ENCODE results near the gene RAB40C. TPM values are rescaled to one million over a fixed set of nuclear protein-coding genes. Genes with fewer than 3 reads are reported as not detected.
"Not testable (repeated sequence)": the region's sequence is repeated elsewhere in the genome, so short reads cannot be mapped to it uniquely, and the experiment has no call there.

Gene RAB40C
- total RNA-seq, 2 experiments from 2014 or later: 6.3 to 7.3 TPM

DNA sequence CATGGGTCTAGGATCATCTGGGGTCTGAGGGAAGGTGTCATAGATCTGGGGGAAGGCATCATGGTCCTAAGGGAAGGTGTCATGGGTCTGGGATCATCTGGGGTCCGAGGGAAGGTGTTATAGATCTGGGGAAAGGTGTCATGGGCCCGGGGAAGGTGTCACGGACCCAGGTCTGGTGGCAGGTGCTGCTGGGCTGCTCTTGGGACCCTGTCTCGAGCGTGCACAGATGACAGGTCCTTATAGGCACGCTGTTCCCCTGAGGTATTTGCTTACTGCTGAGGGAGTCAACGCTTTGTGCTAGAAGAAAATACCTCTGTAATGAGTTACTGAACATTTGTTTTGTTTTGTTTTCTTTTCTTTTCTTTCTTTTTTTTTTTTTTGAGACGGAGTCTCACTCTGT is 1.4 kb downstream of the RAB40C start:
- DNase-seq: no peak
- Mint-ChIP-seq H3K36me3 (ENCODE audit: low read depth) (peaks cover 3% of the 10 kb centered on the region), H3K27ac (no peak overlapping the region), H3K27me3 (ENCODE audit: low read depth) (no peaks in the 10 kb centered on the region), H3K9me3 (no peaks in the 10 kb centered on the region), H3K4me3 (peak overlapping the region; percentile 77), H3K4me1 (ENCODE audit: low read depth) (peaks cover 31% of the 10 kb centered on the region)
- intact Hi-C loops (cut with micrococcal nuclease): no loop called here
- CTCF ChIA-PET: interaction anchor here (0.8 kb wide), 1 partner anchor 32 kb away, joined by 3 read pairs; no protein-coding TSS in a partner anchor

GRCh38 chr16:591892-592517 is 2.1 kb downstream of the RAB40C start:
- intact Hi-C loops (cut with micrococcal nuclease): no loop called here
- Mint-ChIP-seq H3K36me3 (ENCODE audit: low read depth) (peaks cover 3% of the 10 kb centered on the region), H3K9me3 (no peaks in the 10 kb centered on the region), H3K27me3 (ENCODE audit: low read depth) (no peaks in the 10 kb centered on the region), H3K27ac (no peak overlapping the region), H3K4me3 (no peak overlapping the region), H3K4me1 (ENCODE audit: low read depth) (peaks cover 31% of the 10 kb centered on the region)
- CTCF ChIA-PET: no interaction called here
- no peak for DNase-seq

GRCh38 chr16:592518-593306 is 2.8 kb downstream of the RAB40C start:
- intact Hi-C loops (cut with micrococcal nuclease): no loop called here
- no peak overlapping the region for H3K27ac Mint-ChIP-seq
- peaks cover 26% of the 10 kb centered on the region for H3K4me1 Mint-ChIP-seq (ENCODE audit: low read depth)
- H3K9me3 Mint-ChIP-seq: no peaks in the 10 kb centered on the region
- no peak for DNase-seq
- H3K27me3 Mint-ChIP-seq (ENCODE audit: low read depth): no peaks in the 10 kb centered on the region
- peaks cover 1% of the 10 kb centered on the region for H3K36me3 Mint-ChIP-seq (ENCODE audit: low read depth)
- no peak overlapping the region for H3K4me3 Mint-ChIP-seq
- CTCF ChIA-PET: no interaction called here

- CTCF ChIA-PET: no interaction called here
- DNase-seq: no peak
- H3K4me1 Mint-ChIP-seq (ENCODE audit: low read depth): peaks cover 22% of the 10 kb centered on the region
- intact Hi-C loops (cut with micrococcal nuclease): no loop called here
- no peak overlapping the region for H3K4me3 Mint-ChIP-seq
- H3K36me3 Mint-ChIP-seq (ENCODE audit: low read depth): peaks cover under 1% of the 10 kb centered on the region
- no peaks in the 10 kb centered on the region for H3K9me3 Mint-ChIP-seq
- H3K27ac Mint-ChIP-seq: no peak overlapping the region
- no peaks in the 10 kb centered on the region for H3K27me3 Mint-ChIP-seq (ENCODE audit: low read depth)
These were observed 3.5 kb downstream of the RAB40C start for GRCh38 chr16:593406-593805.

- Mint-ChIP-seq H3K27me3 (ENCODE audit: low read depth) (no peaks in the 10 kb centered on the region), H3K27ac (no peak overlapping the region), H3K9me3 (no peaks in the 10 kb centered on the region), H3K4me3 (no peak overlapping the region), H3K36me3 (ENCODE audit: low read depth) (no peaks in the 10 kb centered on the region), H3K4me1 (ENCODE audit: low read depth) (peaks cover 22% of the 10 kb centered on the region)
- CTCF ChIA-PET: no interaction called here
- no peak for DNase-seq
- intact Hi-C loops (cut with micrococcal nuclease): no loop called here
These were observed 3.9 kb downstream of the RAB40C start for GRCh38 chr16:593807-594206.

- Mint-ChIP-seq H3K27ac (no peak overlapping the region), H3K27me3 (ENCODE audit: low read depth) (no peaks in the 10 kb centered on the region), H3K4me3 (no peak overlapping the region)
These were observed 5.2 kb downstream of the RAB40C start for GRCh38 chr16:595094-595528.

DNA sequence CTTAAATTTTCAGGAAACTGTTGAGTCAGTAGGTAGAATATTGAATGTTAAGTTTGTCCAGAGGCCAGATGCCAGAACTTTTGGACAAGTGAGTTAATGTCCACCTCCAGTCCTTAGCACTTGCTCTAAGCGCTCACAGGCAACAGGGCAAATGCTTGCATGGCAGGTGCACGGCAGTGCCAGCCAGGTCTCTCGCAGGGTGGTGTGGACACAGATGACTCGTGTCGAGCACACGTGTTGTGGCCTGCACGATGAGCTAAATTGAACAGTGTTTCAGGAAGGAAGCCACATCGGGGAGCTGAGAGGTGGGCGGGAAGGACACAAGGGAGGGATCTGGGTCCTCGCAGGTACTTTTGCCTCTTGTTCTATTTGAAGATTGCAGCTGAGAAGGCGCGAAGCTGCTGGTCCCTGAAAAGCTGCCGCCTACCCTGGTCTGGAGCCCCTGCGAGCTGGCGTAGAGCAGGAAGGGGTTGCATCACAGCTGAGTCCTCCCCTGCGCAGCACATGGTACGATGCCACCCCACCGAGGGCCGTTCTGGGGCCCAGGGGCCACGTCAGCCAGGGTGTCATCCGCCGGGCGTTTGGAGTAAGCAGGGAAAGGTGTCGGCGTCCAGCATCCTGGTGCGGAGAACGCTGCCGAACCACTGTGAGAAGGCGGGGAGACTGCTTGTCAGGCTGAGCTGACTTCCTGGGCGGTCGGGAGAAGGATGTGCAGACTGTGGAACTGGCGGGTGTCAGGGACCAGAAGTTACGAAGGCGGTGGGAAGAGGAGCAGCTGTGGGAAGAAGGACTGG is 6.3 kb downstream of the RAB40C start:
- intact Hi-C loops (cut with micrococcal nuclease): no loop called here
- H3K27me3 Mint-ChIP-seq (ENCODE audit: low read depth): no peaks in the 10 kb centered on the region
- CTCF ChIA-PET: interaction anchor here (0.7 to 1.0 kb wide), 2 partner anchors 14 to 54 kb away, joined by 3 read pairs; no protein-coding TSS in a partner anchor
- H3K4me1 Mint-ChIP-seq (ENCODE audit: low read depth): peaks cover 17% of the 10 kb centered on the region
- H3K27ac Mint-ChIP-seq: no peak overlapping the region
- H3K36me3 Mint-ChIP-seq (ENCODE audit: low read depth): no peaks in the 10 kb centered on the region
- no peak overlapping the region for H3K4me3 Mint-ChIP-seq
- no peaks in the 10 kb centered on the region for H3K9me3 Mint-ChIP-seq
- DNase-seq: no peak

More at GRCh38 chr16:595094-595528, 5.2 kb downstream of the RAB40C start:
- CTCF ChIA-PET: interaction anchor here (0.7 kb wide), 1 partner anchor 55 kb away, joined by 3 read pairs; no protein-coding TSS in a partner anchor
- no peak for DNase-seq
- Mint-ChIP-seq H3K4me1 (ENCODE audit: low read depth) (peaks cover 22% of the 10 kb centered on the region), H3K9me3 (no peaks in the 10 kb centered on the region), H3K36me3 (ENCODE audit: low read depth) (no peaks in the 10 kb centered on the region)
- intact Hi-C loops (cut with micrococcal nuclease): no loop called here

DNA sequence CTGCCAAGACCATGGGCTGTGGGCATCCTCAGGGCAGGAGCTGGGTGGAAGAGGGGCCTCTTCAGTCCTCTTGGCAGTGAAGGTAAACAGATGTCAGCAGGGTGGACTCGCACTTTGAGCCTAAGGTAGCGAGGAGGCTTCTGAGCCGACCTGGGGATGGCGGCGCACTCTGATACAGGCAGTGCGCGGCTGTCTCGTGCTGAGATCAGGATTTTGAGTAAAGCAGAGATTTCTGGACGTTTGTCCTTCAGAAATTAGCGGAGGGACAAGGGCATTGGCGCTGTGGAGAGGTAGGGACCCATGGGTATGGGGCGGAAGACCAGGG is 6.8 kb downstream of the RAB40C start:
- no peak for DNase-seq
- intact Hi-C loops (cut with micrococcal nuclease): no loop called here
- CTCF ChIA-PET: interaction anchor here (1.0 kb wide), 1 partner anchor 13 kb away, joined by 3 read pairs; no protein-coding TSS in a partner anchor
- no peak overlapping the region for H3K27ac Mint-ChIP-seq
- no peak overlapping the region for H3K4me3 Mint-ChIP-seq
- no peaks in the 10 kb centered on the region for H3K9me3 Mint-ChIP-seq
- peaks cover 15% of the 10 kb centered on the region for H3K4me1 Mint-ChIP-seq (ENCODE audit: low read depth)
- H3K27me3 Mint-ChIP-seq (ENCODE audit: low read depth): no peaks in the 10 kb centered on the region
- no peaks in the 10 kb centered on the region for H3K36me3 Mint-ChIP-seq (ENCODE audit: low read depth)

GRCh38 chr16:597655-598054 is 7.8 kb downstream of the RAB40C start:
- intact Hi-C loops (cut with micrococcal nuclease); H3K9me3 Mint-ChIP-seq: not testable (repeated sequence)
- CTCF ChIA-PET: interaction anchor here (0.9 to 1.0 kb wide), 2 partner anchors 11 to 123 kb away, joined by 3 read pairs; partner anchors contain the start of gene ANTKMT

GRCh38 chr16:598823-599739 is 9.2 kb downstream of the RAB40C start:
- intact Hi-C loops (cut with micrococcal nuclease): no loop called here
- no peak for DNase-seq
- CTCF ChIA-PET: interaction anchor here (1.2 kb wide), 1 partner anchor 11 kb away, joined by 4 read pairs; no protein-coding TSS in a partner anchor
- Mint-ChIP-seq H3K27ac (no peak overlapping the region), H3K4me1 (ENCODE audit: low read depth) (peaks cover 9% of the 10 kb centered on the region), H3K4me3 (no peak overlapping the region), H3K27me3 (ENCODE audit: low read depth) (no peaks in the 10 kb centered on the region), H3K9me3 (no peaks in the 10 kb centered on the region), H3K36me3 (ENCODE audit: low read depth) (no peaks in the 10 kb centered on the region)

More at GRCh38 chr16:597655-598054, 7.8 kb downstream of the RAB40C start:
- H3K4me1 Mint-ChIP-seq (ENCODE audit: low read depth); DNase-seq; H3K36me3 Mint-ChIP-seq (ENCODE audit: low read depth); H3K4me3 Mint-ChIP-seq; H3K27ac Mint-ChIP-seq; H3K27me3 Mint-ChIP-seq (ENCODE audit: low read depth): not testable (repeated sequence)

DNA sequence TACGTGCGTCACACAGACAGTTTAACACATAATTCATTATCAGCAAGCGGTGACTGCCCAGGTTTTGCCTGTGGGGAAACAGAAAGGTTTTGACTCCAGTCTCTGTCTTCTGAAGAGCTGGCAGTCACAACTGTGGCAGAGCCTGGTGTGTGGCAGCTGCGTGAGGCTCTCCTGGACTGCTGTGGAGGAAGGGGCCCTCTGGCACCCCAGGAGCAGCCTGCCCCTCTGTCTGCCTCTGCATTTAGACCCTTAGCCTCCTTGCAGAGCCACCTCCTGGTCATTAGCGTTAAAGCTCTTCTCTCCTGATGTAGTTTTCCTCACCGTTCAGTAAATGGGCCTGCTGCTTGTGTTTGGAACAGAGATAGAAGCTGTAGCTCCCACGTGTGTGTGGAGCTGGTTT is 10.9 kb downstream of the RAB40C start:
- Mint-ChIP-seq H3K27me3 (ENCODE audit: low read depth) (no peaks in the 10 kb centered on the region), H3K9me3 (no peaks in the 10 kb centered on the region), H3K36me3 (ENCODE audit: low read depth) (no peaks in the 10 kb centered on the region), H3K4me3 (no peak overlapping the region), H3K4me1 (ENCODE audit: low read depth) (peaks cover 8% of the 10 kb centered on the region), H3K27ac (no peak overlapping the region)
- CTCF ChIA-PET: interaction anchor here (0.9 kb wide), 1 partner anchor 75 kb away, joined by 3 read pairs; no protein-coding TSS in a partner anchor
- intact Hi-C loops (cut with micrococcal nuclease): no loop called here
- DNase-seq: no peak
